ENCODE results near the gene METTL26.
A peak's percentile ranks its signal among the peaks of the same experiment; 100 is the strongest.
"Not testable (repeated sequence)": the region's sequence is repeated elsewhere in the genome, so short reads cannot be mapped to it uniquely, and the experiment has no call there.

Gene METTL26

DNA sequence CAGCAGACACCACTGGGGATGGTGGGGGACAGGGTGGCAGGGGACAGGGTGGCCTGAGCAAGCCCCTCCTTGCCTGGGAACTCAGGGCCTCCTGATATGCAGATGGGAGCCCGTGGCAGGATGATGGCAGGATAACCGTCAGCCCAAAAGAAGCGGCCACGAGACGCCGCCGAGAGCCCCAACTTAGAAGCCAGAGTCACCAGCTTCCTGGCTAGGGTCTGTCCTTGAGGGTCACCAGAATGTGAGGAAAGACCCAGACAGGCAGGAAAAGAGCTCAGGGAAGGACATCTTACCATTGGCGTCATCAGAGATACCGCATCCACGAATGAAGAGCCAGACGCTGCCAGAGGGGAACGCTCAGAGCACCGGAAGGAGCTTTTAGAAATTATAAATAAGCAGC, 26.8 kb downstream of the METTL26 start:
- TF ChIP-seq TAF1 (IDR thresholded peaks at IDR 0.05; ENCODE audit: low read depth, low read length): no peak
- TF ChIP-seq POLR2A (IDR thresholded peaks at IDR 0.05; ENCODE audit: low read depth, low read length): no peak
- no peak for TF ChIP-seq SPI1 (IDR thresholded peaks at IDR 0.05; ENCODE audit: low read depth, low read length)
- TF ChIP-seq POLR2AphosphoS5 (IDR thresholded peaks at IDR 0.05; ENCODE audit: low read depth, low read length): no peak
- TF ChIP-seq PAX5 (IDR thresholded peaks at IDR 0.05; ENCODE audit: insufficient read depth, low read length, severe bottlenecking): no peak
- TF ChIP-seq POU2F2 (IDR thresholded peaks at IDR 0.05; ENCODE audit: low read depth, low read length): no peak
- no peak for DNase-seq (ENCODE audit: insufficient read length, low spot score)
- FAIRE-seq: no peak

DNA sequence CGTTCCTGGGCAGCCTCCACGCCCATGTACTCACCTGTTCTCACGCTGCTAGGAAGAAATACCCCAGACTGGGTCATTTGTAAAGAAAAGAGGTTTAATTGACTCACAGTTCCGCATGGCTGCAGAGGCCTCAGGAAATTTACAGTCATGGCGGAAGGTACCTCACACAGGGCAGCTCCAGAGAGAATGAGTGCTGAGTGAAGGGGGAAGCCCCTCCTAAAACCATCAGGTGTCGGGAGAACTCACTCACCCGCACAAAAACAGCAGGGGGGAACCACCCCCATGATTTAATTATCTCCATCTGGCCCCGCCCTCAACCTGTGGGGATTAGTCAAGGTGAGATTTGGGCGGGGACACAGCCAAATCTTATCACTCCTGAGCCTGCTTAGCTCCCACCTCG, 28.1 kb downstream of the METTL26 start:
- FAIRE-seq (no peak), DNase-seq (ENCODE audit: insufficient read length, low spot score) (no peak)
- peak; percentile 79 for TF ChIP-seq PAX5 (IDR thresholded peaks at IDR 0.05; ENCODE audit: insufficient read depth, low read length, severe bottlenecking)
- TF ChIP-seq TAF1 (IDR thresholded peaks at IDR 0.05; ENCODE audit: low read depth, low read length): no peak
- no peak for TF ChIP-seq POU2F2 (IDR thresholded peaks at IDR 0.05; ENCODE audit: low read depth, low read length)
- TF ChIP-seq POLR2AphosphoS5 (IDR thresholded peaks at IDR 0.05; ENCODE audit: low read depth, low read length): no peak
- TF ChIP-seq POLR2A (IDR thresholded peaks at IDR 0.05; ENCODE audit: low read depth, low read length): no peak
- no peak for TF ChIP-seq SPI1 (IDR thresholded peaks at IDR 0.05; ENCODE audit: low read depth, low read length)

DNA sequence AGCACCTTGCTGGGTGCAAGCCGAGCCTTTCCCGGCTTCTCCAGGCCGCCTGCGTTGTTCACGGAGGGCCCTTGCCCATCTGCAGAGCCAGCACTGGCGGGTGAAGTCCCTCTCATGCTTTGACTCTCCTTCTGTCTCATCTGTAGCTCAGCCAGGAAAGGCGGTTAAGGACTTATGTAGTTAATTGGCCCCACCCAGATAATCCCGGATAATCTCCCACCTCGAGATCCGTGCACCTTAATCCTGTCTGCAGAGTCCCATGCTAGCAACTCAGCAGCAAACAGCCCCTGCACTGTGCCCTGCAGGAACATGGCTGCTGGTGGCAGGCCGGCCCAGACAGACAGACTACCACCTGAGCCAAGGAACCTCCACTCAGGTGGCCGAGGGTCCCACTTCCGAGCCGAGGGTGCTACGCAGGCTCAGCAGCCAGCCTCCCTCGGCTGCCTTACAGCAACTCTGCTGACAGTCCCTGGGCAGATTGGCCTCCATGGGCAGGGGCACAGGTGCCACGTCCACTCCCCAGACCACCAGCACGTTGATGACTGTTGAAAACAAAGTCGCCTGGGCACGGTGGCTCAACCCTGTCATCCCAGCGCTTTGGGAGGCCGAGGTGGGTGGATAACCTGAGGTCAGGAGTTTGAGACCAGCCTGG, 29.3 kb downstream of the METTL26 start:
- no peak for FAIRE-seq
- DNase-seq (ENCODE audit: insufficient read length, low spot score): no peak
- TF ChIP-seq POLR2A (IDR thresholded peaks at IDR 0.05; ENCODE audit: low read depth, low read length) (no peak), PAX5 (IDR thresholded peaks at IDR 0.05; ENCODE audit: insufficient read depth, low read length, severe bottlenecking) (no peak), POU2F2 (IDR thresholded peaks at IDR 0.05; ENCODE audit: low read depth, low read length) (no peak), TAF1 (IDR thresholded peaks at IDR 0.05; ENCODE audit: low read depth, low read length) (no peak), SPI1 (IDR thresholded peaks at IDR 0.05; ENCODE audit: low read depth, low read length) (no peak), POLR2AphosphoS5 (IDR thresholded peaks at IDR 0.05; ENCODE audit: low read depth, low read length) (no peak)

DNA sequence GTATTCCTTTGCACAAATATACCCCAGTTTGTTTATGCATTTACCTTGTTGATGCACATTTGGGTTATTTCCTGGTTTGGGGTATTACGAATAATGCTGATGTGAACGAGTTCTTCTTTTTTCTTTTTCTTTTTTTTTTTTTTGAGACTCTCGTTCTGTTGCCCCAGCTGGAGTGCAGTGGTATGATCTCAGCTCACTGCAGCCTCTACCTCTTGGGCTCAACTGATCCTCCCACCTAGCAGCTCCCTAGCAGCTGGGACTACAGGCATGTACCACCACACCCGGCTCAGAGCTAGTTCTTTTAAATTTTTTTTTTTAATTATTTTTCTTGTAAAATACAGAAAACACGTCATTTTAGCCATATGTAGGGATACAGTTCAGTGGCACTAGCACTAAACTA, 32.2 kb downstream of the METTL26 start:
- FAIRE-seq (no peak), DNase-seq (ENCODE audit: insufficient read length, low spot score) (no peak)
- no peak for TF ChIP-seq POLR2A (IDR thresholded peaks at IDR 0.05; ENCODE audit: low read depth, low read length)
- no peak for TF ChIP-seq PAX5 (IDR thresholded peaks at IDR 0.05; ENCODE audit: insufficient read depth, low read length, severe bottlenecking)
- no peak for TF ChIP-seq SPI1 (IDR thresholded peaks at IDR 0.05; ENCODE audit: low read depth, low read length)
- TF ChIP-seq POU2F2 (IDR thresholded peaks at IDR 0.05; ENCODE audit: low read depth, low read length): no peak
- no peak for TF ChIP-seq POLR2AphosphoS5 (IDR thresholded peaks at IDR 0.05; ENCODE audit: low read depth, low read length)
- no peak for TF ChIP-seq TAF1 (IDR thresholded peaks at IDR 0.05; ENCODE audit: low read depth, low read length)

DNA sequence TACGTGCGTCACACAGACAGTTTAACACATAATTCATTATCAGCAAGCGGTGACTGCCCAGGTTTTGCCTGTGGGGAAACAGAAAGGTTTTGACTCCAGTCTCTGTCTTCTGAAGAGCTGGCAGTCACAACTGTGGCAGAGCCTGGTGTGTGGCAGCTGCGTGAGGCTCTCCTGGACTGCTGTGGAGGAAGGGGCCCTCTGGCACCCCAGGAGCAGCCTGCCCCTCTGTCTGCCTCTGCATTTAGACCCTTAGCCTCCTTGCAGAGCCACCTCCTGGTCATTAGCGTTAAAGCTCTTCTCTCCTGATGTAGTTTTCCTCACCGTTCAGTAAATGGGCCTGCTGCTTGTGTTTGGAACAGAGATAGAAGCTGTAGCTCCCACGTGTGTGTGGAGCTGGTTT, 35.3 kb downstream of the METTL26 start:
- FAIRE-seq (peak; percentile 66), DNase-seq (ENCODE audit: insufficient read length, low spot score) (no peak)

DNA sequence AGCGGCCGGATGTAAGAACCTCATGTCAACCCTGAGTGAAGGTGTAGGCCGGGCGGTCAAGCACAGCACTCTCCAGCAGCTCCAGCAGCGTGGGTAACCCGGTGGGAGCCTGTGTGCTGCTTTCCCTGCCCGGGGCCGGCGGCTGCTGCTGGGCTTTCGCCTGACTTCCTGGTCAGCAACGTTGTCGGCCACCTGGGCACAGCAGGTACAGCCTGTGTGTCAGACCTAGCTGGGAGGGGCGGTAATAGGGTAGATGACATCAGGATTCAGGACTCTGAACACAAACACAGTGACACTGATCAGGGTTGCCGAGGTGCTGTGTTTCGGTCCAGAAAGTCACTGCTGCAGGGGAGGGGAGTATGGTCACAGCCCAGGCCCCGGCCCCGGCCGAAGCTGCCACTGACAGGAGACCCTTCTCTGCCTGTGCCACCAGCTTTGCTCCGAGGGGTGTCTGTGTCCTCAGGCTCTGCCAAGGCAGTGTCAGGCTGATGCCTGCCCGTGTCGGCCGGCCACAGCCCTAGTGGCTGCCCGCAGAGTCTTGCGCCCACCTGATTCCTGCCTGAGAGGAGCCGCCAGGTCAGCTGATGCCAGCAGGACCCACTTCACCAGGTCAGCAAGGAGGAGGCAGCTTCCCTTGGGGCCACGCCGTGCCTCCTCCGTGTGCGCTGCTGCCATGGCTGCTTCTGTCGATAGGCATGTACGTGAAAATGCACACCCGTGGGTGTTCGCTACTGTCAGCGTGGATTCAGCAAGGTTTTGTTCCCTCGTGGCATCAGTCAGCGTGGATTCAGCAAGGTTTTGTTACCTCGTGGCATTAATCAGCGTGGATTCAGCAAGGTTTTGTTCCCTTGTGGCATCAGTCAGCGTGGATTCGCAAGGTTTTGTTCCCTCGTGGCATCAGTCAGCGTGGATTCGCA, 37.0 kb downstream of the METTL26 start:
- no peak for TF ChIP-seq TAF1 (IDR thresholded peaks at IDR 0.05; ENCODE audit: low read depth, low read length)
- TF ChIP-seq SPI1 (IDR thresholded peaks at IDR 0.05; ENCODE audit: low read depth, low read length): no peak
- no peak for TF ChIP-seq POLR2AphosphoS5 (IDR thresholded peaks at IDR 0.05; ENCODE audit: low read depth, low read length)
- no peak for TF ChIP-seq POLR2A (IDR thresholded peaks at IDR 0.05; ENCODE audit: low read depth, low read length)
- TF ChIP-seq POU2F2 (IDR thresholded peaks at IDR 0.05; ENCODE audit: low read depth, low read length): no peak
- no peak for TF ChIP-seq PAX5 (IDR thresholded peaks at IDR 0.05; ENCODE audit: insufficient read depth, low read length, severe bottlenecking)
- DNase-seq (ENCODE audit: insufficient read length, low spot score): no peak
- no peak for FAIRE-seq

More for the DNA sequence above, 35.3 kb downstream of the METTL26 start:
- TF ChIP-seq PAX5 (IDR thresholded peaks at IDR 0.05; ENCODE audit: insufficient read depth, low read length, severe bottlenecking): no peak
- TF ChIP-seq POU2F2 (IDR thresholded peaks at IDR 0.05; ENCODE audit: low read depth, low read length): no peak
- TF ChIP-seq SPI1 (IDR thresholded peaks at IDR 0.05; ENCODE audit: low read depth, low read length): no peak
- no peak for TF ChIP-seq POLR2A (IDR thresholded peaks at IDR 0.05; ENCODE audit: low read depth, low read length)
- no peak for TF ChIP-seq POLR2AphosphoS5 (IDR thresholded peaks at IDR 0.05; ENCODE audit: low read depth, low read length)
- TF ChIP-seq TAF1 (IDR thresholded peaks at IDR 0.05; ENCODE audit: low read depth, low read length): no peak

DNA sequence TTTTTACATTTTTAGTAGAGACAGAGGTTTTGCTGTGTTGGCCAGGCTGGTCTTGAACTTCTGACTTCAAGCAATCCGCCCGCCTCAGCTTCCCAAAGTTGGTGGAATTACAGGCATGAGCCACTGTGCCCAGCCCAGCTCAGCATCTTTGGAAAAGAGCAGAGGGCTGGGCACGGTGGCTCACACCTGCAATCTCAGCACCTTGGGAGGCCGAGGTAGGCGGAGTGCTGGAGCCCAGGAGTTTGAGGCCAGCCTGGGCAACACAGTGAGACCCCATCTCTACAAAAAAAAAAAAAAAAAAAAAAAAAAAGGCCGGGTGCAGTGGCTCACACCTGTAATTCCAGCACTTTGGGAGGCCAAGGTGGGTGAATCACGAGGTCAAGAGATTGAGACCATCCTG, 38.5 kb downstream of the METTL26 start:
- not testable (repeated sequence) for DNase-seq (ENCODE audit: insufficient read length, low spot score); FAIRE-seq

DNA sequence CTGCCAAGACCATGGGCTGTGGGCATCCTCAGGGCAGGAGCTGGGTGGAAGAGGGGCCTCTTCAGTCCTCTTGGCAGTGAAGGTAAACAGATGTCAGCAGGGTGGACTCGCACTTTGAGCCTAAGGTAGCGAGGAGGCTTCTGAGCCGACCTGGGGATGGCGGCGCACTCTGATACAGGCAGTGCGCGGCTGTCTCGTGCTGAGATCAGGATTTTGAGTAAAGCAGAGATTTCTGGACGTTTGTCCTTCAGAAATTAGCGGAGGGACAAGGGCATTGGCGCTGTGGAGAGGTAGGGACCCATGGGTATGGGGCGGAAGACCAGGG, 39.4 kb downstream of the METTL26 start:
- DNase-seq (ENCODE audit: insufficient read length, low spot score): no peak
- FAIRE-seq: no peak
- TF ChIP-seq POU2F2 (IDR thresholded peaks at IDR 0.05; ENCODE audit: low read depth, low read length) (no peak), SPI1 (IDR thresholded peaks at IDR 0.05; ENCODE audit: low read depth, low read length) (no peak), PAX5 (IDR thresholded peaks at IDR 0.05; ENCODE audit: insufficient read depth, low read length, severe bottlenecking) (no peak), POLR2AphosphoS5 (IDR thresholded peaks at IDR 0.05; ENCODE audit: low read depth, low read length) (no peak), TAF1 (IDR thresholded peaks at IDR 0.05; ENCODE audit: low read depth, low read length) (no peak)

DNA sequence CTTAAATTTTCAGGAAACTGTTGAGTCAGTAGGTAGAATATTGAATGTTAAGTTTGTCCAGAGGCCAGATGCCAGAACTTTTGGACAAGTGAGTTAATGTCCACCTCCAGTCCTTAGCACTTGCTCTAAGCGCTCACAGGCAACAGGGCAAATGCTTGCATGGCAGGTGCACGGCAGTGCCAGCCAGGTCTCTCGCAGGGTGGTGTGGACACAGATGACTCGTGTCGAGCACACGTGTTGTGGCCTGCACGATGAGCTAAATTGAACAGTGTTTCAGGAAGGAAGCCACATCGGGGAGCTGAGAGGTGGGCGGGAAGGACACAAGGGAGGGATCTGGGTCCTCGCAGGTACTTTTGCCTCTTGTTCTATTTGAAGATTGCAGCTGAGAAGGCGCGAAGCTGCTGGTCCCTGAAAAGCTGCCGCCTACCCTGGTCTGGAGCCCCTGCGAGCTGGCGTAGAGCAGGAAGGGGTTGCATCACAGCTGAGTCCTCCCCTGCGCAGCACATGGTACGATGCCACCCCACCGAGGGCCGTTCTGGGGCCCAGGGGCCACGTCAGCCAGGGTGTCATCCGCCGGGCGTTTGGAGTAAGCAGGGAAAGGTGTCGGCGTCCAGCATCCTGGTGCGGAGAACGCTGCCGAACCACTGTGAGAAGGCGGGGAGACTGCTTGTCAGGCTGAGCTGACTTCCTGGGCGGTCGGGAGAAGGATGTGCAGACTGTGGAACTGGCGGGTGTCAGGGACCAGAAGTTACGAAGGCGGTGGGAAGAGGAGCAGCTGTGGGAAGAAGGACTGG, 40.0 kb downstream of the METTL26 start:
- TF ChIP-seq POLR2AphosphoS5 (IDR thresholded peaks at IDR 0.05; ENCODE audit: low read depth, low read length) (no peak), POU2F2 (IDR thresholded peaks at IDR 0.05; ENCODE audit: low read depth, low read length) (no peak), PAX5 (IDR thresholded peaks at IDR 0.05; ENCODE audit: insufficient read depth, low read length, severe bottlenecking) (no peak), POLR2A (IDR thresholded peaks at IDR 0.05; ENCODE audit: low read depth, low read length) (no peak), SPI1 (IDR thresholded peaks at IDR 0.05; ENCODE audit: low read depth, low read length) (no peak), TAF1 (IDR thresholded peaks at IDR 0.05; ENCODE audit: low read depth, low read length) (no peak)
- no peak for FAIRE-seq
- no peak for DNase-seq (ENCODE audit: insufficient read length, low spot score)

All from GM12891 (cell line).